Measurements from ENCODE around the gene JCAD.

- TF ChIP-seq CTCF (IDR thresholded peaks at IDR 0.05), result no peak
- TF ChIP-seq POLR2A (IDR thresholded peaks at IDR 0.05), result no peak
Measured at GRCh38 chr10:30014511-30014910, 44.9 kb downstream of the JCAD start.

All from adrenal gland (tissue), 5 donors.